ENCODE results near the gene RPS6KA2.

The RPS6KA2 gene

DNA sequence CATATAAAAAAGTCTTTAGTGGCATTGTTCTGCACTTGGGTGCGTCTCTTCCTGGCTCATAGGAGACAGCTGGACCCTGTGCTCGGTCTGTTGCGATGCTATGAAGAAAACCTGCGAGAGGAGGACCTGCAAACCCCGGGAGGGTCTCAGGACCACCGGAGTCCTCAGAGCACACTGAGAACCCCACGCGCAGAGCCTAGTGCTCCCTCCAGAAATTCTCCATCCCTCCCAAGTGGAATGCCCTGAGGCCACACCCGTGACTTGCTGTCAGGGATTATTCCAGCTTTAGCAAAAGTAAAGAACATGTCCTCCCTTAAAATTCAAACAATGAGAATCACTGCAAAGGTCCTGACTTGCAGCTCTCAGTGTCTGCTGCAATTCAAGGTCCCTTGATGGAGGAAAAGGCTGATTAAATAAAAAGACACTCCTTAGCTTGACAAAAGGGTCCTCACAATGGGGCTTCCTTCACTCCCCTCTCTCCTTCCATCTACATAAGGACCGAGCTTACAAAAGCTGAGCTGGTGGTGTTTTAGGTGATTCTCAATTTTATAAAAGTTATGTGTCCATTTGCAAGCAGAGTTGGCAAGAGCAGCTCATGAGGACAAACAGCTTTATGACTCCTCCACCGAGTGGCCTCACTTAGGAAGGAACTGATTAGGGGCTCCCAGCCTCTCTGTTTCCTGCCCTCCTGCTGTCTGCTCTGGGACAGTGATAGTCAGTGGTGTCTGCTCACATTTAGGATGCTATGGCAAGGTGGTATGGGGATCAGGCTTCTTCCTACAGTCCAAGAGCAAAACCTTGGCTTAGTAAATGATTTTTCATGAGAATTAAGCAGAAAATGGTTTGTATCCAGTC, 137.5 kb downstream of the RPS6KA2 start:
- no peak for DNase-seq
- in situ Hi-C loops (cut with HindIII; ENCODE audit: low pct_ligation_motif_present, low pct_unique_long_range_greater_than_20kb, low sequenced_read_pairs): no loop called here

DNA sequence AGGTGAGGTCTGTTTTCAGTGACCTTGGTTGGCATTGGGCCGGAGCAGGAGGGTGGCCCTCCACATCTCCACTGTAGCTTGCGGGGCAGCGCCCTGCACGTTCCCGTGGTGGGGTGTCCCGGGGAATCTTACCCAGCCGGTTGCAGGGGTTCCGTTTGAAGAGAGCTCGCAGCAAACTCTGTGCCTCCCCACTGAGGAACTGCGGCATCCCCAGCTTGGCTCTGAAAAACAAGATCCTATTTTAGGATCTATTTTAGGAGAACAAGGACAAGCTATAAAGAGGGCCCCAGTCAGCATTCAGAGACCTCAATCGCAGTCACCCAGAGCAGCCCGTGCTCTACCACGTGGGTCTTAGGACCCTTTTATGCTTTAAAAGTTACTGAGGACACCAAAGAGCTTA, 138.3 kb downstream of the RPS6KA2 start:
- in situ Hi-C loops (cut with HindIII; ENCODE audit: low pct_ligation_motif_present, low pct_unique_long_range_greater_than_20kb, low sequenced_read_pairs): no loop called here
- DNase-seq: no peak

DNA sequence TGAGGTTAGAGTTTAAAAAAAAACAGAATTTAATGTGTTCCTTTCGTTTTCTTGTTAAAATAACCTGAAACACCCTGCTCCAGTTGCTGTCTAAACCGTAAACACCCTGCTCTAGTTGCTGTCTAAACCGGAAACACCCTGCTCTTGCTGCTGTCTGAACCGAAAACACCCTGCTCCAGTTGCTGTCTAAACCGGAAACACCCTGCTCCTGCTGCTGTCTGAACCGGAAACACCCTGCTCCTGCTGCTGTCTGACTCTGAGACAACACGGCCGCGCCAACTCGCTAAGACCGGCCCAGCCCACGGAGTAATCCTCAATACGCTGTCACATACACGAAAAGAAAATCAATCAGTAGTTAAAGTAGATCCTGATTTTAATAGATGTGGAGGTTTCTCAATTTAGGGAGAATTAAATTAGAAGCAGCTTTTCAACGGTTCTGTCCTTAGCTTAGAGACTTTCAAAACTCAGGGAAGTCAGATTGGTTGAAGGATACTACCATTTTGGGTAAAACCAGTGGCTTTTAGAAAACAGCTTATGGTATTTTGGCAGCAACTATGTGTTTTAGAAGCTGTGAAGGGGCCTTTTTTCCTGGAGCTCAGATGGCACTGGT, 138.9 kb downstream of the RPS6KA2 start:
- in situ Hi-C loops (cut with HindIII; ENCODE audit: low pct_ligation_motif_present, low pct_unique_long_range_greater_than_20kb, low sequenced_read_pairs): no loop called here
- DNase-seq: no peak

DNA sequence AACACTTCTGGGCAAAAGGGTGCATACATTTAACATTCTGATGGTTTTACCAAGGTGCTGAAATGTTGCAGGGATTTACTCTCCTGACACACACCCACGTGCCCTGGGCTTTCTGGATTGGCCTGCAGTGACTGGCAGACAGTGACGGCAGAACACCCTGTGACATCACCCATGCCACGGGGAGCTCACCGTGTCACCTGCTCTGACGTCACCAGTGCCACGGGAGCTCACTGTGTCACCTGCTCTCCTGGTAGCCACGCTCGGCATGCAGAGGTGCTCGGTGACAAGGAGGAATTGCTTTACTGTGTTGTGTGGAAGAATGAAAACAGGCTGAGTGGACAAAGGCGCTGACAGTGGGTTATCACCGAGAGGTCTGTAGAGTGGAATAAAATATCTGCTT, 139.9 kb downstream of the RPS6KA2 start:
- no peak for DNase-seq
- in situ Hi-C loops (cut with HindIII; ENCODE audit: low pct_ligation_motif_present, low pct_unique_long_range_greater_than_20kb, low sequenced_read_pairs): no loop called here

DNA sequence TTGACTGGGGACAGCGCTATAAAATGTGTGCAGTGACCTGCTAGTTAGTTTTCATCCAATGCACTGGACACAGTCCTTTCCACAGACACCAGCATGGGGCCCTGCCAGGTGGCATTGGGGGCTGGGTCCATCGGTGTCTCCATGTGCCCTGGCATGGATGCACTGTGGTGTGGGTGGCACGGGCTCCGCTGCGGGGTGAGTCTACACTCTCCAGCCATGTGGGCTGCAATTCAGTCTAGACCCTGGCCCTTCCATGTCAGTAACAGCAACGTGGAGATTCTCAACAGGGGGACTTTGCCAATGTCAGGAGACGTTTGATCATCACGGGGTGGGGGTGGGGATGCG, 140.5 kb downstream of the RPS6KA2 start:
- in situ Hi-C loops (cut with HindIII; ENCODE audit: low pct_ligation_motif_present, low pct_unique_long_range_greater_than_20kb, low sequenced_read_pairs): no loop called here
- no peak for DNase-seq

DNA sequence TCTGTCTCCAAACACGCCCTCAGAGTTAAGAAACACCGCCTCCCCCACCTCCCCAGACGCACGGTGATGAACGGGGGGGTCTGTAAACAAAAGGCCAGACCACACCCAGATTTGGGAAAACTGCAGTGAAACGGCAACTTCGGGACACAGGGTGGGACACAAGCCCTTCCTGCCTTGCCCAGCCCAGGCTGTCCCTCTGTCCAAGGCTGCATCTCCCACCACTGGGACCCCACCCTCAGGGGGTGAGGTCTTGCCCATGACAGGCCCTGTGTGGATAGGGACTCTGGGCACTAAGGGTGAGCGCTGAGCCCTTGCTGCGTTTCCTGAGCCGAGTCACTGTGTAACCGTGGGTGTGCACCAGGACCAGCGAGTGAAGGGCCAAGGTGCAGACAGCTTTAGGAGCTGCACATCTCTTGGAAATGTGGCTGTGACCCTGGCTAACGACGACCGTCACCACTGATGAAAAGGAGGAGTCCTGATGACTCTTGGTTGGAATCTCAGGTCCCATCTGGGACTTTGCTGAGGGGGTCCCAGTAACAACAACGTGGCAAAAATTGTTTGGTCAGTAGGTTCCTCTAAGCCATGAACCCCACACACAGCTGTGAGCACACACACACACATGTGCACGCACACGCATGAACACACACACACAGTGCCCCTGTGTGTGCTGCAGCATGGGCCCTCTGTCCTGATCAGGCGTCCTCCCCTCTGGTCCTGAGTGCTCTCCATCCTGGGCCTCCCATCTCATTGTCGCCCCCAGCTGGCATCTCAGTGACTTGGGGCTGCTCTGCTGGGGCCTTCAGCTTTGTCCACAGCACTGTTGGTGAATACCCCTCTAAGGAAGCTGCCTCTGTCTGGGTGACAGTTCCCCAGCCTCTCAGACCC, 141.2 kb downstream of the RPS6KA2 start:
- DNase-seq: no peak
- in situ Hi-C loops (cut with HindIII; ENCODE audit: low pct_ligation_motif_present, low pct_unique_long_range_greater_than_20kb, low sequenced_read_pairs): no loop called here

DNA sequence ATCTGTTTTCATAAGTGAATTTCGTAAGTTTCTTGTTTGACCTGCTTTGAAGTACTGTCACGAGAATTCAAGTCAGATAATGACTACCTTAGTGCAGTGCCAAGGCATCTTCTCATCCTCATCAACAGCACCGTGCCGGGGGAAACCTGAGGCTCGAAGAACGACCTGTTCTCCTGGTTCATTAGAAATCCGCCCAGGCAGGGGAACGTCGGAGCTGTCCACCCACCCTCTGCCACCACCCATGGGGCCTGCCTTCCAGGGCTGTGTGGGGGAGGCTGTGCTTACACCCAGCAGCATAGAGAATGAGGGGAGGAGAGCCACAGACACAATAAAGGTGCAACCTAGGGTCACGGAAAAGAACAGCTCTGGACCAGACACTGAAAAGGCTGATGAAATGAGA, 142.2 kb downstream of the RPS6KA2 start:
- in situ Hi-C loops (cut with HindIII; ENCODE audit: low pct_ligation_motif_present, low pct_unique_long_range_greater_than_20kb, low sequenced_read_pairs): no loop called here
- no peak for DNase-seq

DNA sequence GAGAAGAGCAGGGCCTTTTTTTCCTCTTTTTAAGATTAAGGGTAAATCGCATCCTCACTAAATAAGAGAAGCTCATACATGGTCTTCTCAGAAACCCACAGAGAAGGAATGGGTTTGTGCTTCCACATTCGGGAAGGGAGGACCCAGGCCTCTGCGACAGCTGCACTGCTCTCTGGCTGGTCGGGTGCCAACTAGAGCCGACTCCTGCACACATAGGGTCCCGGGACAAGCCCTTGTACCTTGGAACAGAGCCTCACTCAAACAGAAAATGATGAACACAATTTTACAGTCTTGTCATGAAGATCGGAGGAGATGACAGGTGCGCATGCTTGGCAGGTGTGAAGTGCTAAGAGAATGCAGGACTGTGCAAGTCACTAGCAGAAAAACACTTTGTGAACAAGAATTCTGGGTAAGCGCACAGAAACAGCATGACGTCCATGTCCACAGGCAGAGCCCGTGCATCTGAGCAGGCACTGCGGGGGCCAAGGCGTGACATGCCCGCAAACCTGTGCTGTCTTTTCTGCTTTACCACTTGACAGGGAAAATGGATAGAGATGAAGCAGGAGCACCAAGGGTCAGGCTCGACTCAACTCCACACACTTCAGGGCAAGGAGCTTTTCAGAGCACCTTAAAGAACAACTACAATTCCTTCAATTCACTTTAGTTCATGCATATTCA, 143.3 kb downstream of the RPS6KA2 start:
- in situ Hi-C loops (cut with HindIII; ENCODE audit: low pct_ligation_motif_present, low pct_unique_long_range_greater_than_20kb, low sequenced_read_pairs): no loop called here
- DNase-seq: no peak

DNA sequence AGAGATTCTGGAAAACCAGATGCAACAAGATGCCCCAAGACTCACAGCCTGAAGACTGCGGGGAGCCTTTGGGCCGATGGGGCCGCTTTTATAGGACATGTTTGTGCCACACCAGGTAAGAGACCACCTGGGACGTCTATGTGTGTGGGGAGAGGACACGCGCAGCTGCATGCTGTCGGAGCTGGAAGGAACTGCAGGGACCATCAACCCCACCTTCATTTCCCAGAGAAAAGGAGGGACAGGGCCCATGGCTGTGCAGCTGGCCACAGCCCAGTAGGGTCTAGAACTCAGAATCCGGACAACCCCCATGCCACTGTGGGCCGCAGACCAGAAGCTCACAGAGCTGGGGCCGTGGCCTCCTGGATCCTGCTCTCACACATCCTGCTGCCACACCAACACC, 144.0 kb downstream of the RPS6KA2 start:
- in situ Hi-C loops (cut with HindIII; ENCODE audit: low pct_ligation_motif_present, low pct_unique_long_range_greater_than_20kb, low sequenced_read_pairs): no loop called here
- no peak for DNase-seq

DNA sequence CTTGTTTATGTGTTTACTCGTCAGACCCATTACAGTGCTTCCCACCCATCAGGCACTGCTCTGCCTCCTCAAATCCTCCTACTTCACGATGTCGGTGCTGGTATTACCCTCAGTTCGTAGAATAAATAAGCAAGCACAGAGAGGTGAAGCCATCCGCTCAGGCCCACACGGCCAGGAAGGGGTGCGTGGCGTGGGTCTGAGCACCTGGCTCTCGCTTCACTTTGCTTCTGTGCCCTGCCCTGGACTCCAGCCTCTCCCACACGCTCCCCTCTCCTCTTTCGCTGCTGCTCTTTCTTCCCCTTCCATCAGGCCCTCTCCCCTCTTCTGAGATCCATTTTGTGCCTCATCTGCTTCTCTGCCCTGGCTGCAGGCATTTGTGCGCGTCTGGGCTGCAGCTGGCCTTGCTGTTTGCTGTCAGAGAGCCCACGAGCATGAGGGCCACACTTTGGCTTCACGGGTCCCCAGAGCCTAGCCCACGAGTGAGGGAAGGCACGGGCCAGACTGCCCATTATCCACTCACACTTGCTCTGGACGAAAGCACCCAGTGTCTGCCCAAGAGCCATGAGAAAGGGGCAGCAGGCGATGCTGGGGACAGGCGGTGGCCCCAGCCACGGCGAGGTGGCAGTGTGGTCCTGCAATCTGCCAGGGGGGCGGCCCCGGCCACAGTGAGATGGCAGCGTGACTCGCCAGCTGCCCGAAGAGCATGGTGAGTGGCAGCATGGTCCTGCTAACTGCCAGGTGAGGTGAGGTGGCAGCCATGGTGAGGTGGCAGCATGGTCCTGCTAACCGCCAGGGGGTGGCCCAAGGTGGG, 148.1 kb downstream of the RPS6KA2 start:
- no peak for DNase-seq
- in situ Hi-C loops (cut with HindIII; ENCODE audit: low pct_ligation_motif_present, low pct_unique_long_range_greater_than_20kb, low sequenced_read_pairs): no loop called here

DNA sequence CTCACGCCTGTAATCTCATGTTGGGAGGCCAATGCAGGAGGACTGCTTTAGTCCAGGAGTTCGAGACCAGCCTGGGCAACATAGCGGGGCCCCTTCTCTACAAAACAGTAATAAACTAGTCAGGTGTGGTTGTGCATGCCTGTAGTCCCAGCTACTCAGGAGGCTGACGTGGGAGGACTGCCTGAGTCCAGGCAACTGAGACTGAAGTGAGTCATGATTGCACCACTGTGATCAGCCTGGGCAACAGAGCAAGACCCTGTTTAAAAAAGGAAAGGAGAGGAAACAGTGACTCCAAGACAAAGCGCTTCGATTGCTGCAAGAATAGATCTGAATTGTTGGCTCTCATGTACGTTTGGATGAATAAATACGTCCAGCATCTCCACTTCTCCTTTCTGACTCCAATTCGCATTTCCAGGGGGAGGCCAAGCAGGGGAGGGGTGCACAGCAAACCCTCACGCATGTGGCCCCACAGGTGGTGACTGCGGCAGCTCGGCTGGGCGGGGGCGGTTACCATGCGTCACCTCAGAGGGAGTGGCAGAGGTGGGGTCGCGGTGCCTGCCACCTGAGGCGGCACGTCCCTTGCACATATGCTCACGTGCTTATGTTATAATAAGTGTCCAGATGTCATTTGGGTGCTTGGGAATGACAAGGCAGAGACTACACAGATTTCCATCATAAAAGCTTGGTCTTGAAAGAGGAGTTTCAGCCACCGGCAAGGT, 149.2 kb downstream of the RPS6KA2 start:
- no peak for DNase-seq
- in situ Hi-C loops (cut with HindIII; ENCODE audit: low pct_ligation_motif_present, low pct_unique_long_range_greater_than_20kb, low sequenced_read_pairs): no loop called here

DNA sequence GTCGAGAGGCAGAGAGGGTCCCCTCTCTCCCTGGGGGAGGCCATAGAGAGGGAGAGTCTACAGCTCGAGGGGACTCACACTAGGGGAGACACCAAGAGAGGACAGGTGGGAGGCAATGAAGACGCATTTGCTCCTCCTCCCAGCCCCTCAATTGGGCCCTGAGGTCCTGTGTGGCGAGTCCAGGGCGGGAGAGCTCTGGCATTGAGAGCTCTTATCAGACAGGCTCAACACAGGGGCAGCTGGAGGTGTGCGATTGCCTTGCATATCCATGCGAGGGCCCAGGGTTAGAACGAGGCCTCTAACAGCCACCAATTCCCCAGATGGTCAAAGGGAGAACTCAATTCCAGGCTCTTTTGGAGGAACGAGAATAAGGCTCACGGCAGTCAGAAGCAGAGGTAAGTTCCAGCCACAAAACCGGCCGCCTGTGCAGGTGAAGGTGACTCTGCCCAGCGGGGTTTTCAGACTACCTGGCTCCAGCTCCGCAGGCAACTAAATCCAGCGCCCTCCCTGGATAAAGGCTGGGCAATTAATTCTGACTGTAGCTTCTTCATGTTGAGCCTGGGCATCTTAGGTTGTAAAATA, 150.3 kb downstream of the RPS6KA2 start:
- DNase-seq: no peak

DNA sequence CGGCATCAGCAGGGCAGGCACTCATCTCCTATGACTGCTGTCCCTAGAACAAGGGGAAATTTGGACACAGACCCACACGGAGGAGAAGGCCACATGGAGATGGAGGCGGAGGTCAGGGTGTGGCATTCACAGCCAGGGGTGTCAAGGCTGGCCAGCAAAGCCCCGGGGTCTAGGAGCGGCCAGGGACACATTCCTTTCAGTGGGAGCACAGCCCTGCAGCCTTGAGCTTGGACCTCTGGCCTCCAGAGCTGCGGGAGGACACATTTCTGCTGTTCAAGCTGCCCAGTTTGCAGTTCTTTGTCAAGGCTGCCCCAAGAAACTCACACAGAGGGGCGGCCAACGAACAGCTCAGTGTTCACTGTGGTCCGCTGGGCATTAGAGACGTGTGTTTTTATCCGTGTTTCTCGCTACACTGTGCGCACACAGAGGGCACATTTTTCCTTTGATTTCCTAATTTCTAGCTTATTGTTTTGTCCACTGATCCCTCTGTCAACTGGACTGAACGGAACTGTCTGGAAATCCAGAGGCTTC, 150.9 kb downstream of the RPS6KA2 start:
- in situ Hi-C loops (cut with HindIII; ENCODE audit: low pct_ligation_motif_present, low pct_unique_long_range_greater_than_20kb, low sequenced_read_pairs): no loop called here
- DNase-seq: no peak

More for the DNA sequence above, 150.3 kb downstream of the RPS6KA2 start:
- in situ Hi-C loops (cut with HindIII; ENCODE audit: low pct_ligation_motif_present, low pct_unique_long_range_greater_than_20kb, low sequenced_read_pairs): no loop called here

DNA sequence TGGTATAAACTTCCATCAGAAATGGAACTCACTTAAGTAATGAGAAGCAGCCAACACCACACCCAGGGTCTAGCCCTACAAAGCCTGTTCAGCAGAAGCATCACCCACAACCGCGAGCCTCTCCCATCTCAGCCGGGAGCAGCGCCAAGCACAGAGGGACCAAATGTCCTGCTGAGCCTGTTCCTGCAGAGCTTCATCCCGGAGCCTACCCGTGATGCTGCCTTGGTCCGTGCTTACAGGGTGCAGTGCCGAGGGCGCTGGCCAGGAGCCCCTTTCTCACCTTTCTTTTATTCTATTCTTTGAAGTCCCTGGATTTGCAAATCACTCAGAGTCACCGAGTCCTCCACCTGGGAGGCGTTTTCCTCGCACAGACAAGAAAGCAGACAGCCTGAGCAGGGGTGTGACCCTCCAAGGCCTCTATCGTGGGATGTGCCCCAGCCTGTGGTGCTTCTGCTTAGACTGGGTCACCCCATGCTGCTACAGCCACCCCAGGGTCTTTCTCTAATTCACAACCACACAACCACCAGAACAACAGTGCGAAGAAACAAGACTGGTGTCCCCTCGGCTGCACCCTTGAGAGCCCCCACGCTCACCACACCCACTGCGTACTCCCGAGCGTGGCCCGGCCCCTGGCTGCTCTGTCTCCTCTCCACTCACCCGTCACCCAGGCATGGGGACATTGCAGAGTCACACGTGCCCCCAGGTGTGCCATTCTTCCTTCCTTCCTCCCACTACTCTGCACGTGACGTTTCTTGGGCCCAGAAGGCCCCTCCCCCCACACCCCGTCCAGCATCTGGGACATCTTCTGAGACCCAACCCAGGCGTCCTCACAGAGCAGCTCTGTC, 152.1 kb downstream of the RPS6KA2 start:
- DNase-seq: no peak

DNA sequence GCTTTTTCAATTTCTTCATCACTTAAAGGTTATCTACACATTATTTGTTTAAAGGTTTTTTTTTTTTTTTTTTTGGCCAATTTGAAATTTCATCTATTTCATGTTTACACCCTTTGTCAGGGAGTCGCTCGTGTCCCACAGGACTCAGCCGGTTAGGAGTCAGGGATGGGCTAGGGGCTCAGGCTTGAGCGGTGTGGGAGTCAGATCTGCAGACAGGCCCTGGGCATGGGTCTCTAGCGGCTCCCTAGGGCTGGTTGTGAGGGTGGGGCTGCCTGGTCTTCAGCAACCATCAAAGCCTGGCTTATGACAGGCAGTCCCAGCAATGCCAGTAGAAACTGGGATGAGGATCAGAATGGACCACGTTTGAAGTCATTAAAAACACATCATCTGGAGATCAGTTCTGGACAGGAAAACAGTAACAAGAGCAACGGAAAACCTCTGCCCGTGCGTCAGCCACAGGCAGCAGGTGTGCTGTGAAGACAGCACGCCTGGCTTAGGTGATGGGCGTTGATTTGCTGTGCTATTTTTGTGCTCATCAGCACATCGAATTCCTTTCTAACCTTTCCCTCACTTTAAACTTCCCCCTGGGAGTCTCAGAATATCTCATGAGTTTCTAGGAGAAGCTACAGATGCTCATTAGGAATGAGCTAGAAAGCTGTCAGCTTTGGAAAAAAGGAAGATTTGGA, 153.0 kb downstream of the RPS6KA2 start:
- no peak for DNase-seq
- in situ Hi-C loops (cut with HindIII; ENCODE audit: low pct_ligation_motif_present, low pct_unique_long_range_greater_than_20kb, low sequenced_read_pairs): no loop called here

More for the DNA sequence above, 152.1 kb downstream of the RPS6KA2 start:
- in situ Hi-C loops (cut with HindIII; ENCODE audit: low pct_ligation_motif_present, low pct_unique_long_range_greater_than_20kb, low sequenced_read_pairs): no loop called here

DNA sequence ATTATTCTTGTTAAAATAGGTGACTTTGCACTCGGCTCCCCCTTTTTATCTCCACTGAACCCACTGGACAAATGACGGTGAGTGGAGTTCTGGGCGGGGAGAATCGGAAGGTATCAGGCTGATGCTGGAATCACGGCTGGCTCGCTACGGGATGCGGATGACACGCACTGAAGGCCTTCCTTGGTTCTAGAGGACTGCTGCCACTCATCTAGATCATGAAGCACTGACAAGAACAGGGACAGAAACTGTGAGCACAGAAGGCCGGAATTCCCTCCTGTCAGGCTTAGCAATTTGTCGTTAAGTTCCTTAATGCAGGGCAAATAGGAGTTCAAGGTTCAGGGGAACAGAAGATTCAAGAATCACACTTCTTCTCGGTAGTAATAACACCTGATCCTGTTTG, 154.4 kb downstream of the RPS6KA2 start:
- DNase-seq: no peak
- in situ Hi-C loops (cut with HindIII; ENCODE audit: low pct_ligation_motif_present, low pct_unique_long_range_greater_than_20kb, low sequenced_read_pairs): no loop called here
